Loucy (cell line): ENCODE results near the gene WDR12.

ENCODE experiments used
- CTCF ChIP-seq: fragments of 200-600 bp; sonication (generic); conservative IDR thresholded peaks from 2 replicates; pipeline ENCODE4 v1.5.1; 2014; ENCODE audit warnings: mild to moderate bottlenecking, antibody characterized with exemption, low read length
- EZH2phosphoT487 ChIP-seq: fragments of 200-600 bp; IDR thresholded peaks from 2 replicates; pipeline ENCODE4 v1.6.1; 2018; ENCODE audit warnings: antibody characterized with exemption, mild to moderate bottlenecking, moderate library complexity, borderline replicate concordance

- peak; percentile 41 for TF ChIP-seq CTCF
- no peak for TF ChIP-seq EZH2phosphoT487
Observed at GRCh38 chr2:202883987-202884675, 27.3 kb downstream of the WDR12 start.
